Astrocyte of the spinal cord (primary cell): ENCODE data around the gene DAB1.

Experiments
- DNase-seq: peaks from one replicate; pipeline ENCODE4 v3.0.0; 2011; ENCODE audit warnings: low read depth, low spot score
- H3K4me3 ChIP-seq: 2 replicates; pipeline ENCODE4 v1.5.1; 2011; ENCODE audit warnings: low read depth, mild to moderate bottlenecking, low read length, moderate library complexity
- in situ Hi-C: cut with HindIII; loops from 2 replicates; pipeline ENCODE4 v1.10.0; 2017; ENCODE audit warnings: low sequenced_read_pairs
- TF ChIP-seq, protein P1 (sequence below): IDR thresholded peaks from 2 replicates; pipeline ENCODE4 v1.5.1; 2012; ENCODE audit warnings: low read depth, mild to moderate bottlenecking, low read length, inconsistent platforms

Gene DAB1

GRCh38 chr1:57376041-57376440 is 47.8 kb downstream of the DAB1 start:
- in situ Hi-C loops, result no loop called here
- no peak for DNase-seq
- no peak overlapping the region for H3K4me3 ChIP-seq
- TF ChIP-seq, protein P1, sequence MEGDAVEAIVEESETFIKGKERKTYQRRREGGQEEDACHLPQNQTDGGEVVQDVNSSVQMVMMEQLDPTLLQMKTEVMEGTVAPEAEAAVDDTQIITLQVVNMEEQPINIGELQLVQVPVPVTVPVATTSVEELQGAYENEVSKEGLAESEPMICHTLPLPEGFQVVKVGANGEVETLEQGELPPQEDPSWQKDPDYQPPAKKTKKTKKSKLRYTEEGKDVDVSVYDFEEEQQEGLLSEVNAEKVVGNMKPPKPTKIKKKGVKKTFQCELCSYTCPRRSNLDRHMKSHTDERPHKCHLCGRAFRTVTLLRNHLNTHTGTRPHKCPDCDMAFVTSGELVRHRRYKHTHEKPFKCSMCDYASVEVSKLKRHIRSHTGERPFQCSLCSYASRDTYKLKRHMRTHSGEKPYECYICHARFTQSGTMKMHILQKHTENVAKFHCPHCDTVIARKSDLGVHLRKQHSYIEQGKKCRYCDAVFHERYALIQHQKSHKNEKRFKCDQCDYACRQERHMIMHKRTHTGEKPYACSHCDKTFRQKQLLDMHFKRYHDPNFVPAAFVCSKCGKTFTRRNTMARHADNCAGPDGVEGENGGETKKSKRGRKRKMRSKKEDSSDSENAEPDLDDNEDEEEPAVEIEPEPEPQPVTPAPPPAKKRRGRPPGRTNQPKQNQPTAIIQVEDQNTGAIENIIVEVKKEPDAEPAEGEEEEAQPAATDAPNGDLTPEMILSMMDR, result no peak

GRCh38 chr1:57369889-57370288 is 54.0 kb downstream of the DAB1 start:
- TF ChIP-seq, protein P1, result no peak
- DNase-seq, result no peak
- H3K4me3 ChIP-seq, result no peak overlapping the region
- in situ Hi-C loops, result no loop called here

DNA sequence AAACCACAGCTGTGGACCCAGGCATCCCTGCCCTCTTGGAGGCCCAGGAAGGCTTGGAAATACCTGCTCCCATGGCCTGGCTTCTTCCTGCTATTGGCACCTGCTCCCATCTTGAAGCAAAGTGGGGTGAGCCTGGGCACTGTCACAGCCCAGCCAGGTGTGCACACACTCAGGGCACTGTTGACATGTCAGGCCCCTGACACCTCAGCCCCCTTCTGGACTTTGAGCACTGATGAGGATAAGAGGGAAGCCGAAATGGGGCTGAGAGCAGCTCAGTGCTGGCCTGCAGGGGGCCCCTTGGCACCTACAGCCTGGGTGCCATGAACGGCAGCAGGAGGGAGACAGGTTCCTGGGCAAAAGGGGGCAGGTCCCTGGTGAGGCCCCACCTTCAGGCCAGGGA is 55.9 kb downstream of the DAB1 start:
- TF ChIP-seq, protein P1, result no peak
- DNase-seq, result no peak
- H3K4me3 ChIP-seq, result no peak overlapping the region
- in situ Hi-C loops, result no loop called here

- in situ Hi-C loops, result no loop called here
Observed at GRCh38 chr1:57363643-57364042, 60.2 kb downstream of the DAB1 start.

GRCh38 chr1:57363165-57363564 is 60.7 kb downstream of the DAB1 start:
- in situ Hi-C loops, result no loop called here
- no peak for DNase-seq
- TF ChIP-seq, protein P1, result no peak

More at GRCh38 chr1:57363643-57364042, 60.2 kb downstream of the DAB1 start:
- DNase-seq, result no peak
- TF ChIP-seq, protein P1, result no peak
- no peak overlapping the region for H3K4me3 ChIP-seq

DNA sequence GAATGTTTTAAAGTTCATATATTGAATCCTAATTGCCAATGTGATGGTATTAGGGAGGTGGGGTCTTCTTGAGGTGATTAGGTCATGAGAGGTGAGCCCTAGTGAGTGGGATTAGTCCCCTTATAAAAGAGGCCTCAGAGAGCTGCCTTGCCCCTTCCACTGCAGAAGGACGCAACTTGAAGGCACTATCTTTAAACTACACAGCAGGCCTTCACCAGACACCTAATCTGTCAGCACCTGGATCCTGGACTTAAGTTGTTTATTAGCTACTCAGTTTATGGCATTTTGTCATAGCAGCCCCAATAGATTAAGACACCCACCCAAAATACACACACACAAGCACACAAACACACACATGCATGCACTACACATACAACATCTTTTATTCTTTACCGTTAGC is 61.4 kb downstream of the DAB1 start:
- no peak for DNase-seq
- no peak overlapping the region for H3K4me3 ChIP-seq
- TF ChIP-seq, protein P1, result no peak
- in situ Hi-C loops, result no loop called here

More at GRCh38 chr1:57363165-57363564, 60.7 kb downstream of the DAB1 start:
- no peak overlapping the region for H3K4me3 ChIP-seq

- in situ Hi-C loops, result no loop called here
Observed at GRCh38 chr1:57361516-57361915, 62.3 kb downstream of the DAB1 start.

More at GRCh38 chr1:57361516-57361915, 62.3 kb downstream of the DAB1 start:
- DNase-seq, result no peak
- TF ChIP-seq, protein P1, result no peak
- no peak overlapping the region for H3K4me3 ChIP-seq
